GM12875 (cell line): ENCODE data around the gene NUMA1.
A peak's percentile ranks its signal among the peaks of the same experiment; 100 is the strongest.

ENCODE experiments used
- H3K4me3 ChIP-seq: one replicate; pipeline ENCODE4 v1.5.1; 2011; ENCODE audit warnings: low read depth, low read length, control low read depth
- CTCF ChIP-seq: IDR thresholded peaks from 2 replicates; pipeline ENCODE4 v1.5.1; 2011; ENCODE audit warnings: low read depth, mild to moderate bottlenecking, control low read depth, inconsistent platforms, low read length, moderate library complexity, borderline replicate concordance; ENCODE audit not compliant: insufficient read depth

The NUMA1 gene

GRCh38 chr11:72122607-72123006 lies 42.3 kb upstream of the NUMA1 start:
- H3K4me3 ChIP-seq: no peak overlapping the region
- TF ChIP-seq CTCF: no peak

- TF ChIP-seq CTCF: no peak
Measured at GRCh38 chr11:72120930-72121329, 40.6 kb upstream of the NUMA1 start.

GRCh38 chr11:72119198-72119597 lies 38.9 kb upstream of the NUMA1 start:
- no peak overlapping the region for H3K4me3 ChIP-seq
- TF ChIP-seq CTCF: no peak

More at GRCh38 chr11:72120930-72121329, 40.6 kb upstream of the NUMA1 start:
- no peak overlapping the region for H3K4me3 ChIP-seq

GRCh38 chr11:72116019-72116755 lies 35.8 kb upstream of the NUMA1 start:
- H3K4me3 ChIP-seq: no peak overlapping the region
- TF ChIP-seq CTCF: no peak

- TF ChIP-seq CTCF: no peak
- no peak overlapping the region for H3K4me3 ChIP-seq
Measured at GRCh38 chr11:72114570-72114969, 34.2 kb upstream of the NUMA1 start.

- peak overlapping the region; percentile 61 for H3K4me3 ChIP-seq
- no peak for TF ChIP-seq CTCF
Measured at GRCh38 chr11:72112978-72113808, 32.9 kb upstream of the NUMA1 start.
